Body of pancreas (tissue), 4 donors: ENCODE data around the gene LCP1. TPM values are rescaled to one million over a fixed set of nuclear protein-coding genes. Genes with fewer than 3 reads are reported as not detected.
"Not testable (repeated sequence)": the region's sequence is repeated elsewhere in the genome, so short reads cannot be mapped to it uniquely, and the experiment has no call there.

Experiments used
- ATAC-seq: fragments of 150-250 bp; one replicate; pipeline ENCODE4 v1.9.1; 2016
- DNase-seq, 4 donors: peaks; one replicate each; pipeline ENCODE4 v3.0.0-alpha.2; 2019
- H3K27ac ChIP-seq, 4 donors: fragments of 200-600 bp; sonication (generic); 1 replicate in 3 of 4; 2 replicates in 1 of 4; pipeline versions ENCODE4 v1.5.1 to v1.6.1; 2016 to 2019; ENCODE audit warnings: mild to moderate bottlenecking in 1 of 4, mixed read lengths in 1 of 4, moderate library complexity in 1 of 4
- H3K27me3 ChIP-seq, 2 donors: fragments of 200-600 bp; sonication (generic); one replicate each; pipeline ENCODE4 v1.6.0; 2016; ENCODE audit warnings: mild to moderate bottlenecking in 1 of 2
- H3K36me3 ChIP-seq, 2 donors: fragments of 200-600 bp; sonication (generic); replicated peaks in 1 of 2; 2 replicates each; pipeline ENCODE4 v1.5.1; 2016; ENCODE audit warnings: low read depth in 2 of 2; ENCODE audit not compliant: insufficient read depth in 1 of 2
- H3K4me1 ChIP-seq: fragments of 200-600 bp; sonication (generic); one replicate; pipeline ENCODE4 v1.6.0; 2016
- H3K4me3 ChIP-seq, 2 donors: fragments of 200-600 bp; sonication (generic); 1 replicate in 1 of 2; 2 replicates in 1 of 2; pipeline ENCODE4 v1.5.1; 2016 to 2019
- H3K9me3 ChIP-seq, 3 donors: fragments of 200-600 bp; sonication (generic); 1 replicate in 2 of 3; 2 replicates in 1 of 3; pipeline ENCODE4 v1.5.1; 2016
- CTCF ChIP-seq, 7 experiments: fragments of 450-650 bp in 4 of 7; fragments of 200-600 bp in 3 of 7; sonication (generic) in 3 of 7; IDR thresholded peaks; one replicate each; pipeline ENCODE4 v1.5.1; 2016 to 2019; ENCODE audit warnings: antibody characterized with exemption in 7 of 7
- POLR2A ChIP-seq, 3 donors: fragments of 450-650 bp; IDR thresholded peaks; one replicate each; pipeline ENCODE4 v1.6.1; 2016; ENCODE audit warnings: antibody characterized with exemption in 3 of 3, mild to moderate bottlenecking in 2 of 3
- WGBS, 2 donors: methylation state at CpG; one replicate each; pipeline ENCODE4 v1.1.5; 2017; 5-methylcytosine and 5-hydroxymethylcytosine counted together
- intact Hi-C: fragments of 100-400 bp; cut with DNase I; formaldehyde crosslinking; loops from one replicate; pipeline ENCODE4 v1.15.1; 2023
- total RNA-seq, 2 donors: library from RNA; depleted of rRNA; stranded (reverse); fragments of >200 nt; gene quantifications; one replicate each; pipeline ENCODE4 v1.1.0, GENCODE V29; 2016

The LCP1 gene
- total RNA-seq, 2 donors from 2014 or later, result 6.3 to 16.1 TPM

- H3K4me1 ChIP-seq, result no peaks in the 10 kb centered on the region
- no peak overlapping the region for H3K27ac ChIP-seq
- TF ChIP-seq POLR2A (IDR thresholded peaks at IDR 0.05) (no peak), CTCF (IDR thresholded peaks at IDR 0.05) (no peak)
- no peaks in the 10 kb centered on the region for H3K9me3 ChIP-seq
- no peak overlapping the region for H3K4me3 ChIP-seq
- no peaks in the 10 kb centered on the region for H3K27me3 ChIP-seq
- ATAC-seq (no peak), DNase-seq (no peak)
- intact Hi-C loops, result no loop called here
- 28% methylated on average over 5 of the region's 5 CpGs for WGBS, 2 donors
- no peaks in the 10 kb centered on the region for H3K36me3 ChIP-seq
Measured at GRCh38 chr13:46165485-46166223, 16.3 kb downstream of the LCP1 start.

- DNase-seq (no peak), ATAC-seq (no peak)
- H3K36me3 ChIP-seq, result no peaks in the 10 kb centered on the region
- no peaks in the 10 kb centered on the region for H3K27me3 ChIP-seq
- TF ChIP-seq POLR2A (IDR thresholded peaks at IDR 0.05) (no peak), CTCF (IDR thresholded peaks at IDR 0.05) (no peak)
- H3K4me3 ChIP-seq, result no peak overlapping the region
- no peaks in the 10 kb centered on the region for H3K9me3 ChIP-seq
- no peaks in the 10 kb centered on the region for H3K4me1 ChIP-seq
- intact Hi-C loops, result no loop called here
- H3K27ac ChIP-seq, result no peak overlapping the region
Measured at GRCh38 chr13:46164661-46165060, 17.3 kb downstream of the LCP1 start.

- intact Hi-C loops, DNase-seq, H3K27me3 ChIP-seq, H3K4me1 ChIP-seq, H3K9me3 ChIP-seq, H3K36me3 ChIP-seq, H3K4me3 ChIP-seq, H3K27ac ChIP-seq, ATAC-seq: not testable (repeated sequence)
- WGBS, 2 donors, result 89 to 92% methylated on average over 3 to 29 of the region's 36 CpGs
Measured at GRCh38 chr13:46162741-46163140, 19.2 kb downstream of the LCP1 start.

- intact Hi-C loops, result no loop called here
- no peaks in the 10 kb centered on the region for H3K4me1 ChIP-seq
- no peaks in the 10 kb centered on the region for H3K9me3 ChIP-seq
- H3K27me3 ChIP-seq, result no peaks in the 10 kb centered on the region
- TF ChIP-seq CTCF (IDR thresholded peaks at IDR 0.05) (peak; percentile 75 to 88 (median 79)), POLR2A (IDR thresholded peaks at IDR 0.05) (no peak)
- H3K4me3 ChIP-seq, result no peak overlapping the region
- H3K27ac ChIP-seq, result no peak overlapping the region
- no peaks in the 10 kb centered on the region for H3K36me3 ChIP-seq
- DNase-seq (peak in 2 of 4 donors; percentile 24 to 35), ATAC-seq (peak; percentile 76)
- WGBS, 2 donors, result 11 to 18% methylated on average over 4 of the region's 4 CpGs
Measured at GRCh38 chr13:46160471-46161066, 21.4 kb downstream of the LCP1 start.

- no peak for DNase-seq
- no peak for ATAC-seq
- 58 to 59% methylated on average over 4 of the region's 4 CpGs for WGBS, 2 donors
- Histone ChIP-seq H3K4me1 (no peaks in the 10 kb centered on the region), H3K9me3 (no peaks in the 10 kb centered on the region), H3K27ac (no peak overlapping the region), H3K4me3 (no peak overlapping the region), H3K36me3 (no peaks in the 10 kb centered on the region), H3K27me3 (no peaks in the 10 kb centered on the region)
- intact Hi-C loops, result no loop called here
- TF ChIP-seq POLR2A (IDR thresholded peaks at IDR 0.05), result no peak
- TF ChIP-seq CTCF (IDR thresholded peaks at IDR 0.05), result no peak
Measured at GRCh38 chr13:46160065-46160464, 21.9 kb downstream of the LCP1 start.
